ENCODE results near the gene IMMP2L. TPM values are rescaled to one million over a fixed set of nuclear protein-coding genes. Genes with fewer than 3 reads are reported as not detected.

IMMP2L gene
- total RNA-seq, 1 donor = 8.2 TPM

- peak; percentile 4 for DNase-seq (ENCODE audit: low read depth)
- H3K4me3 ChIP-seq (ENCODE audit: low read depth, low read length) = no peak overlapping the region
- TF ChIP-seq CTCF (IDR thresholded peaks at IDR 0.05; ENCODE audit: insufficient read depth, low read depth, low read length) = no peak
These were observed 362.6 kb downstream of the IMMP2L start for GRCh38 chr7:111199643-111200042.

GRCh38 chr7:111198255-111198654, 364.0 kb downstream of the IMMP2L start:
- no peak overlapping the region for H3K4me3 ChIP-seq (ENCODE audit: low read depth, low read length)
- TF ChIP-seq CTCF (IDR thresholded peaks at IDR 0.05; ENCODE audit: insufficient read depth, low read depth, low read length) = no peak

GRCh38 chr7:111196655-111197054, 365.6 kb downstream of the IMMP2L start:
- no peak for TF ChIP-seq CTCF (IDR thresholded peaks at IDR 0.05; ENCODE audit: insufficient read depth, low read depth, low read length)
- no peak for DNase-seq (ENCODE audit: low read depth)
- no peak overlapping the region for H3K4me3 ChIP-seq (ENCODE audit: low read depth, low read length)

More at GRCh38 chr7:111198255-111198654, 364.0 kb downstream of the IMMP2L start:
- DNase-seq (ENCODE audit: low read depth) = peak; percentile 97

- no peak overlapping the region for H3K4me3 ChIP-seq (ENCODE audit: low read depth, low read length)
- no peak for DNase-seq (ENCODE audit: low read depth)
- TF ChIP-seq CTCF (IDR thresholded peaks at IDR 0.05; ENCODE audit: insufficient read depth, low read depth, low read length) = no peak
These were observed 369.5 kb downstream of the IMMP2L start for GRCh38 chr7:111192614-111193413.

- no peak for DNase-seq (ENCODE audit: low read depth)
- no peak for TF ChIP-seq CTCF (IDR thresholded peaks at IDR 0.05; ENCODE audit: insufficient read depth, low read depth, low read length)
- H3K4me3 ChIP-seq (ENCODE audit: low read depth, low read length) = no peak overlapping the region
These were observed 371.5 kb downstream of the IMMP2L start for GRCh38 chr7:111190804-111191203.

- DNase-seq (ENCODE audit: low read depth) = no peak
- H3K4me3 ChIP-seq (ENCODE audit: low read depth, low read length) = no peak overlapping the region
- no peak for TF ChIP-seq CTCF (IDR thresholded peaks at IDR 0.05; ENCODE audit: insufficient read depth, low read depth, low read length)
These were observed 377.3 kb downstream of the IMMP2L start for GRCh38 chr7:111184987-111185386.

All from fibroblast of villous mesenchyme (primary cell).